HCT116 (cell line): Measurements from ENCODE around the gene BRINP3. TPM values are rescaled to one million over a fixed set of nuclear protein-coding genes. Genes with fewer than 3 reads are reported as not detected.

ENCODE experiments used
- ATAC-seq: fragments of 200-7000 bp; cut with Tn5 transposase; 2 replicates; pipeline ENCODE4 v1.9.1; 2020; ENCODE audit warnings: mild to moderate bottlenecking, moderate library complexity
- BruUV-seq: library from RNA; stranded (reverse); fragments of 400-500 nt; replicated peaks from 2 replicates; lab custom pipeline; 2021; lab: Mats Ljungman, UMichigan
- CTCF ChIA-PET: fragments of 300-600 bp; sonication (Branson Sonifier 250); formaldehyde crosslinking; loops from one replicate; lab custom pipeline; 2021; ENCODE audit warnings: antibody characterized with exemption; lab: Charles Lee
- POLR2A ChIA-PET: fragments of 300-600, 350-600 bp; sonication (Branson Sonifier 250); formaldehyde crosslinking; loops from one replicate; lab custom pipeline; 2021; ENCODE audit warnings: antibody characterized with exemption; lab: Charles Lee
- RAD21 ChIA-PET, 2 experiments: fragments of 300-600 bp; sonication (Branson Sonifier 250); formaldehyde crosslinking; loops; one replicate each; lab custom pipeline; 2023; ENCODE audit warnings: low total read pairs in 2 of 2; ENCODE audit not compliant: uncharacterized antibody in 2 of 2, unreplicated experiment in 2 of 2, low non-redundant PET in 1 of 2; lab: Charles Lee
- DNase-seq: peaks from one replicate; pipeline ENCODE4 v3.0.0-alpha.2; 2010; ENCODE audit warnings: low read depth, low spot score
- H2AFZ ChIP-seq: fragments of 200-600 bp; shearing (Covaris generic), sonication (generic); 2 replicates; pipeline ENCODE4 v1.6.1; 2017; ENCODE audit warnings: low read depth, mixed run types, mixed read lengths, antibody characterized with exemption, low read length; ENCODE audit not compliant: poor library complexity, severe bottlenecking
- H3K27ac ChIP-seq: 2 replicates; pipeline ENCODE4 v1.5.1; 2012; ENCODE audit warnings: low read depth, low read length
- H3K27me3 ChIP-seq: fragments of 200-600 bp; sonication (generic); 2 replicates; pipeline ENCODE4 v1.6.1; 2016; ENCODE audit warnings: mixed run types, low read length, mixed read lengths; ENCODE audit not compliant: insufficient read depth
- H3K36me3 ChIP-seq, 2 experiments: fragments of 200-500 bp in 1 of 2; fragments of 200-600 bp in 1 of 2; sonication (Bioruptor generic) in 1 of 2; sonication (generic) in 1 of 2; 2 replicates each; pipeline versions ENCODE4 v1.5.1 to v1.6.1; 2014 to 2016; ENCODE audit warnings: low read length in 2 of 2, inconsistent platforms in 1 of 2, mixed read lengths in 1 of 2, mixed run types in 1 of 2; ENCODE audit not compliant: insufficient read depth in 2 of 2, control insufficient read depth in 1 of 2
- H3K4me1 ChIP-seq, 2 experiments: fragments of 200-600 bp in 1 of 2; sonication (generic) in 1 of 2; 2 replicates each; pipeline versions ENCODE4 v1.5.1 to v1.6.1; 2012 to 2017; ENCODE audit warnings: low read length in 2 of 2, inconsistent platforms in 1 of 2, mild to moderate bottlenecking in 1 of 2, mixed read lengths in 1 of 2, mixed run types in 1 of 2, moderate library complexity in 1 of 2; ENCODE audit not compliant: insufficient read depth in 2 of 2, control insufficient read depth in 1 of 2
- H3K4me2 ChIP-seq: fragments of 200-600 bp; sonication (generic); 2 replicates; pipeline ENCODE4 v1.6.1; 2017; ENCODE audit warnings: mixed run types, low read length, mixed read lengths
- H3K4me3 ChIP-seq, 2 experiments: fragments of 200-600 bp in 1 of 2; sonication (generic) in 1 of 2; replicated peaks in 1 of 2; 2 replicates each; pipeline ENCODE4 v1.5.1; 2011 to 2016; ENCODE audit warnings: low read length in 2 of 2, control low read depth in 1 of 2, low read depth in 1 of 2, mild to moderate bottlenecking in 1 of 2, mixed read lengths in 1 of 2, mixed run types in 1 of 2
- H3K79me2 ChIP-seq: fragments of 200-600 bp; sonication (generic); 2 replicates; pipeline ENCODE4 v1.6.1; 2017; ENCODE audit warnings: mild to moderate bottlenecking, mixed run types, low read length, moderate library complexity, mixed read lengths; ENCODE audit not compliant: insufficient read depth
- H3K9ac ChIP-seq: fragments of 200-600 bp; sonication (generic); 2 replicates; pipeline ENCODE4 v1.6.1; 2016; ENCODE audit warnings: low read length, mixed read lengths
- H3K9me2 ChIP-seq: fragments of 200-600 bp; sonication (generic), shearing (Covaris generic); 2 replicates; pipeline ENCODE4 v1.6.1; 2017; ENCODE audit warnings: mixed run types, mild to moderate bottlenecking, moderate library complexity; ENCODE audit not compliant: insufficient read depth
- H3K9me3 ChIP-seq, 2 experiments: fragments of 200-500 bp in 1 of 2; fragments of 200-600 bp in 1 of 2; sonication (Bioruptor generic) in 1 of 2; sonication (generic) in 1 of 2; 2 replicates each; pipeline ENCODE4 v1.6.1; 2014 to 2017; ENCODE audit warnings: low read length in 2 of 2, mixed read lengths in 2 of 2, inconsistent platforms in 1 of 2, low read depth in 1 of 2, mild to moderate bottlenecking in 1 of 2, mixed run types in 1 of 2, moderate library complexity in 1 of 2; ENCODE audit not compliant: control insufficient read depth in 1 of 2, insufficient read depth in 1 of 2
- H4K20me1 ChIP-seq: fragments of 200-600 bp; sonication (generic), shearing (Covaris generic); 2 replicates; pipeline ENCODE4 v1.6.1; 2017; ENCODE audit warnings: mixed run types, mild to moderate bottlenecking, moderate library complexity; ENCODE audit not compliant: insufficient read depth
- CEBPB ChIP-seq: IDR thresholded peaks from 2 replicates; pipeline ENCODE4 v1.6.1; 2012; ENCODE audit warnings: low read depth
- EGR1 ChIP-seq: IDR thresholded peaks from 2 replicates; pipeline ENCODE4 v1.6.1; 2012; ENCODE audit warnings: low read depth
- ELF1 ChIP-seq: IDR thresholded peaks from 2 replicates; pipeline ENCODE4 v1.6.1; 2012; ENCODE audit warnings: low read depth, borderline replicate concordance
- EZH2 ChIP-seq: fragments of 200-600 bp; sonication (generic); IDR thresholded peaks from 2 replicates; pipeline ENCODE4 v1.6.1; 2017; ENCODE audit warnings: antibody characterized with exemption, mixed run types
- FOSL1 ChIP-seq: IDR thresholded peaks from 2 replicates; pipeline ENCODE4 v1.6.1; 2012; ENCODE audit warnings: low read depth
- JUND ChIP-seq: IDR thresholded peaks from 2 replicates; pipeline ENCODE4 v1.6.1; 2012
- POLR2AphosphoS5 ChIP-seq: IDR thresholded peaks from 2 replicates; pipeline ENCODE4 v1.6.1; 2011; ENCODE audit warnings: mild to moderate bottlenecking, low read depth, low read length, moderate library complexity
- SIN3A ChIP-seq: IDR thresholded peaks from 2 replicates; pipeline ENCODE4 v1.6.1; 2012; ENCODE audit warnings: low read depth
- SP1 ChIP-seq: IDR thresholded peaks from 2 replicates; pipeline ENCODE4 v1.6.1; 2012; ENCODE audit warnings: low read depth
- SRF ChIP-seq: IDR thresholded peaks from 2 replicates; pipeline ENCODE4 v1.6.1; 2012; ENCODE audit warnings: low read depth
- TCF7L2 ChIP-seq: IDR thresholded peaks from 2 replicates; pipeline ENCODE4 v1.7.0; 2011; ENCODE audit warnings: borderline replicate concordance, inconsistent platforms; ENCODE audit not compliant: insufficient read depth, insufficient read length; ENCODE audit errors: extremely low read depth
- YY1 ChIP-seq: IDR thresholded peaks from 2 replicates; pipeline ENCODE4 v1.6.1; 2011; ENCODE audit warnings: low read length, low read depth, moderate library complexity, mild to moderate bottlenecking; ENCODE audit not compliant: insufficient replicate concordance; ENCODE audit errors: extremely low read depth
- ZFX ChIP-seq: fragments of 450-650 bp; IDR thresholded peaks from 2 replicates; pipeline ENCODE4 v1.6.1; 2017
- intact Hi-C: fragments of 100-400 bp; cut with micrococcal nuclease; formaldehyde crosslinking; loops from 2 replicates; pipeline ENCODE4 v1.10.0; 2022
- total RNA-seq: library from RNA; stranded (reverse); gene quantifications from one replicate; pipeline ENCODE4 v1.2.1, GENCODE V29; 2021; ENCODE audit not compliant: unreplicated experiment
- TF ChIP-seq, protein P1 (sequence below): IDR thresholded peaks from 2 replicates; pipeline ENCODE4 v1.6.1; 2011; ENCODE audit warnings: mild to moderate bottlenecking, low read length, moderate library complexity; ENCODE audit not compliant: insufficient replicate concordance; ENCODE audit errors: extremely low read depth
- TF ChIP-seq, protein P2 (sequence below): IDR thresholded peaks from 2 replicates; pipeline ENCODE4 v1.6.1; 2012
- TF ChIP-seq, protein P3 (sequence below): IDR thresholded peaks from 2 replicates; pipeline ENCODE4 v1.6.1; 2012; ENCODE audit warnings: low read depth

BRINP3 gene
- total RNA-seq, 1 experiment from 2014 or later: not detected

DNA sequence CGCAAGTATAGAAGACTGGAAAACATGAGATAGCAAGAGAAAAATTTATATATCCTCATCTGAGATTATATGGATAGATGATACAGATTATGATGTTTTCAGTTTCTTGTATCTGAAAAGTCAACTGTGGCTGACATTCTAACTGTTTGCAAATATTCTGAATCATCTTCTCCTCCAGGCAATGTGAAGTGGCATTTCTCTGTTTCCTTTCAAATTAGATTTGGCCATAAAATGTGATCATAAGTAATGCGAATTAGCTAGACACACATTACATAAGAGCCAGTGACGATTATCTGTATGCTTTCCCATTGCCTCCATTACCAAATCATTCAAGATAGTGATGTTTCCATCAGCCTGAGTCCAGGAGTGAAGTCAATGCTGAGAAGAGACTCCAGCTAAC is 265.2 kb downstream of the BRINP3 start:
- no peaks in the 10 kb centered on the region for H3K9me2 ChIP-seq

More for the DNA sequence above, 265.2 kb downstream of the BRINP3 start:
- BruUV-seq: no TSS peak
- Histone ChIP-seq H3K9me3 (no peaks in the 10 kb centered on the region), H3K27me3 (no peaks in the 10 kb centered on the region), H2AFZ (no peak overlapping the region), H3K9ac (no peak overlapping the region), H3K27ac (no peak overlapping the region), H3K36me3 (no peaks in the 10 kb centered on the region), H3K4me1 (no peaks in the 10 kb centered on the region), H3K4me2 (no peak overlapping the region), H4K20me1 (no peaks in the 10 kb centered on the region), H3K4me3 (no peak overlapping the region), H3K79me2 (no peaks in the 10 kb centered on the region)
- TF ChIP-seq SRF (no peak), EGR1 (no peak), POLR2AphosphoS5 (no peak), SIN3A (no peak), TCF7L2 (no peak), CEBPB (no peak), ELF1 (no peak), EZH2 (no peak), ZFX (no peak), YY1 (no peak), FOSL1 (no peak), SP1 (no peak), JUND (no peak)
- TF ChIP-seq, protein P1, sequence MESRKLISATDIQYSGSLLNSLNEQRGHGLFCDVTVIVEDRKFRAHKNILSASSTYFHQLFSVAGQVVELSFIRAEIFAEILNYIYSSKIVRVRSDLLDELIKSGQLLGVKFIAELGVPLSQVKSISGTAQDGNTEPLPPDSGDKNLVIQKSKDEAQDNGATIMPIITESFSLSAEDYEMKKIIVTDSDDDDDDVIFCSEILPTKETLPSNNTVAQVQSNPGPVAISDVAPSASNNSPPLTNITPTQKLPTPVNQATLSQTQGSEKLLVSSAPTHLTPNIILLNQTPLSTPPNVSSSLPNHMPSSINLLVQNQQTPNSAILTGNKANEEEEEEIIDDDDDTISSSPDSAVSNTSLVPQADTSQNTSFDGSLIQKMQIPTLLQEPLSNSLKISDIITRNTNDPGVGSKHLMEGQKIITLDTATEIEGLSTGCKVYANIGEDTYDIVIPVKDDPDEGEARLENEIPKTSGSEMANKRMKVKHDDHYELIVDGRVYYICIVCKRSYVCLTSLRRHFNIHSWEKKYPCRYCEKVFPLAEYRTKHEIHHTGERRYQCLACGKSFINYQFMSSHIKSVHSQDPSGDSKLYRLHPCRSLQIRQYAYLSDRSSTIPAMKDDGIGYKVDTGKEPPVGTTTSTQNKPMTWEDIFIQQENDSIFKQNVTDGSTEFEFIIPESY: no peak
- TF ChIP-seq, protein P2, sequence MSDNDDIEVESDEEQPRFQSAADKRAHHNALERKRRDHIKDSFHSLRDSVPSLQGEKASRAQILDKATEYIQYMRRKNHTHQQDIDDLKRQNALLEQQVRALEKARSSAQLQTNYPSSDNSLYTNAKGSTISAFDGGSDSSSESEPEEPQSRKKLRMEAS: no peak
- TF ChIP-seq, protein P3, sequence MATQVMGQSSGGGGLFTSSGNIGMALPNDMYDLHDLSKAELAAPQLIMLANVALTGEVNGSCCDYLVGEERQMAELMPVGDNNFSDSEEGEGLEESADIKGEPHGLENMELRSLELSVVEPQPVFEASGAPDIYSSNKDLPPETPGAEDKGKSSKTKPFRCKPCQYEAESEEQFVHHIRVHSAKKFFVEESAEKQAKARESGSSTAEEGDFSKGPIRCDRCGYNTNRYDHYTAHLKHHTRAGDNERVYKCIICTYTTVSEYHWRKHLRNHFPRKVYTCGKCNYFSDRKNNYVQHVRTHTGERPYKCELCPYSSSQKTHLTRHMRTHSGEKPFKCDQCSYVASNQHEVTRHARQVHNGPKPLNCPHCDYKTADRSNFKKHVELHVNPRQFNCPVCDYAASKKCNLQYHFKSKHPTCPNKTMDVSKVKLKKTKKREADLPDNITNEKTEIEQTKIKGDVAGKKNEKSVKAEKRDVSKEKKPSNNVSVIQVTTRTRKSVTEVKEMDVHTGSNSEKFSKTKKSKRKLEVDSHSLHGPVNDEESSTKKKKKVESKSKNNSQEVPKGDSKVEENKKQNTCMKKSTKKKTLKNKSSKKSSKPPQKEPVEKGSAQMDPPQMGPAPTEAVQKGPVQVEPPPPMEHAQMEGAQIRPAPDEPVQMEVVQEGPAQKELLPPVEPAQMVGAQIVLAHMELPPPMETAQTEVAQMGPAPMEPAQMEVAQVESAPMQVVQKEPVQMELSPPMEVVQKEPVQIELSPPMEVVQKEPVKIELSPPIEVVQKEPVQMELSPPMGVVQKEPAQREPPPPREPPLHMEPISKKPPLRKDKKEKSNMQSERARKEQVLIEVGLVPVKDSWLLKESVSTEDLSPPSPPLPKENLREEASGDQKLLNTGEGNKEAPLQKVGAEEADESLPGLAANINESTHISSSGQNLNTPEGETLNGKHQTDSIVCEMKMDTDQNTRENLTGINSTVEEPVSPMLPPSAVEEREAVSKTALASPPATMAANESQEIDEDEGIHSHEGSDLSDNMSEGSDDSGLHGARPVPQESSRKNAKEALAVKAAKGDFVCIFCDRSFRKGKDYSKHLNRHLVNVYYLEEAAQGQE: no peak
- DNase-seq (no peak), ATAC-seq (no peak)
- CTCF ChIA-PET: no interaction called here
- RAD21 ChIA-PET: no interaction called here
- intact Hi-C loops: no loop called here
- POLR2A ChIA-PET: no interaction called here
